GM18498 (cell line): ENCODE measurements around the gene PPP1R9A.

Experiments used
- ATAC-seq: cut with Tn5 transposase; IDR thresholded peaks from one replicate; pipeline ENCODE4 v1.9.1; 2021; ENCODE audit warnings: mild to moderate bottlenecking, moderate library complexity; ENCODE audit not compliant: unreplicated experiment

Gene PPP1R9A

GRCh38 chr7:94908323-94909178 is 1.2 kb downstream of the PPP1R9A start:
- no peak for ATAC-seq

- no peak for ATAC-seq
Measured at GRCh38 chr7:94909179-94909466, 1.7 kb downstream of the PPP1R9A start.

- no peak for ATAC-seq
Measured at GRCh38 chr7:94912085-94912484, 4.7 kb downstream of the PPP1R9A start.

- ATAC-seq: no peak
Measured at GRCh38 chr7:94913391-94913790, 6.0 kb downstream of the PPP1R9A start.

- no peak for ATAC-seq
Measured at GRCh38 chr7:94921911-94922310, 14.5 kb downstream of the PPP1R9A start.

GRCh38 chr7:94922457-94922856 is 15.1 kb downstream of the PPP1R9A start:
- no peak for ATAC-seq

GRCh38 chr7:94923412-94923811 is 16.0 kb downstream of the PPP1R9A start:
- no peak for ATAC-seq

- ATAC-seq: no peak
Measured at GRCh38 chr7:94928168-94928707, 20.8 kb downstream of the PPP1R9A start.

GRCh38 chr7:94933256-94933990 is 26.0 kb downstream of the PPP1R9A start:
- ATAC-seq: no peak

GRCh38 chr7:94939395-94939794 is 32.0 kb downstream of the PPP1R9A start:
- no peak for ATAC-seq

- ATAC-seq: no peak
Measured at GRCh38 chr7:94940241-94940640, 32.8 kb downstream of the PPP1R9A start.

- ATAC-seq: no peak
Measured at GRCh38 chr7:94941844-94942632, 34.6 kb downstream of the PPP1R9A start.

GRCh38 chr7:94943134-94943533 is 35.7 kb downstream of the PPP1R9A start:
- no peak for ATAC-seq

GRCh38 chr7:94949532-94949931 is 42.1 kb downstream of the PPP1R9A start:
- ATAC-seq: no peak

- ATAC-seq: no peak
Measured at GRCh38 chr7:94955807-94956206, 48.4 kb downstream of the PPP1R9A start.

- no peak for ATAC-seq
Measured at GRCh38 chr7:94957061-94957460, 49.7 kb downstream of the PPP1R9A start.

- ATAC-seq: no peak
Measured at GRCh38 chr7:94962661-94963060, 55.3 kb downstream of the PPP1R9A start.

- ATAC-seq: no peak
Measured at GRCh38 chr7:94969434-94970084, 62.2 kb downstream of the PPP1R9A start.

GRCh38 chr7:94970085-94970576 is 62.7 kb downstream of the PPP1R9A start:
- ATAC-seq: no peak

GRCh38 chr7:94971051-94971867 is 63.9 kb downstream of the PPP1R9A start:
- ATAC-seq: no peak
